ENCODE data around the gene CUL3.

The CUL3 gene

GRCh38 chr2:224561234-224562005 lies 23.7 kb downstream of the CUL3 start:
- no peak overlapping the region for H3K4me3 ChIP-seq (ENCODE audit: low read depth, low read length)
- in situ Hi-C loops (cut with HindIII; ENCODE audit: low sequenced_read_pairs): no loop called here
- TF ChIP-seq, protein P1, sequence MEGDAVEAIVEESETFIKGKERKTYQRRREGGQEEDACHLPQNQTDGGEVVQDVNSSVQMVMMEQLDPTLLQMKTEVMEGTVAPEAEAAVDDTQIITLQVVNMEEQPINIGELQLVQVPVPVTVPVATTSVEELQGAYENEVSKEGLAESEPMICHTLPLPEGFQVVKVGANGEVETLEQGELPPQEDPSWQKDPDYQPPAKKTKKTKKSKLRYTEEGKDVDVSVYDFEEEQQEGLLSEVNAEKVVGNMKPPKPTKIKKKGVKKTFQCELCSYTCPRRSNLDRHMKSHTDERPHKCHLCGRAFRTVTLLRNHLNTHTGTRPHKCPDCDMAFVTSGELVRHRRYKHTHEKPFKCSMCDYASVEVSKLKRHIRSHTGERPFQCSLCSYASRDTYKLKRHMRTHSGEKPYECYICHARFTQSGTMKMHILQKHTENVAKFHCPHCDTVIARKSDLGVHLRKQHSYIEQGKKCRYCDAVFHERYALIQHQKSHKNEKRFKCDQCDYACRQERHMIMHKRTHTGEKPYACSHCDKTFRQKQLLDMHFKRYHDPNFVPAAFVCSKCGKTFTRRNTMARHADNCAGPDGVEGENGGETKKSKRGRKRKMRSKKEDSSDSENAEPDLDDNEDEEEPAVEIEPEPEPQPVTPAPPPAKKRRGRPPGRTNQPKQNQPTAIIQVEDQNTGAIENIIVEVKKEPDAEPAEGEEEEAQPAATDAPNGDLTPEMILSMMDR (IDR thresholded peaks at IDR 0.05; ENCODE audit: low read depth, low read length, missing control alignments): no peak
- no peak for DNase-seq (ENCODE audit: low read depth)

DNA sequence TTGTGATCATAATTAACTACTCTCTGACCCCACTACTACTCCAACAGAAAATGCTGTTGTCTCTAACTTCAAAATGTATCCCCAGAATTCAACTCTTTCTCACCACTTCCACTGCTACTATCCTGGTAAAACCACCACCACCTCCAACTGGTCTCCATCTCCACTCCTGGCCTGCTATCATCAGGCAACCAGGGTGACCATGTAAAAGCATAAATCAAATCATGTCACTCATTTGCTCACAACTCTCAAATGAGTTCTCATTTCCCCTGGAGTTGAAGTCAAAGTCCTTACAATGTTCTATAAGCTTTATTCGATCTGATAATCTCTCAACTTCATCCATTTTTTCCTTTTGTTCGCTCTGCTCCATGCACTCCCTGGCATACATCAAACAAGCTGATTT lies 24.6 kb downstream of the CUL3 start:
- H3K4me3 ChIP-seq (ENCODE audit: low read depth, low read length): no peak overlapping the region
- TF ChIP-seq, protein P1 (IDR thresholded peaks at IDR 0.05; ENCODE audit: low read depth, low read length, missing control alignments): no peak
- DNase-seq (ENCODE audit: low read depth): no peak
- in situ Hi-C loops (cut with HindIII; ENCODE audit: low sequenced_read_pairs): no loop called here

DNA sequence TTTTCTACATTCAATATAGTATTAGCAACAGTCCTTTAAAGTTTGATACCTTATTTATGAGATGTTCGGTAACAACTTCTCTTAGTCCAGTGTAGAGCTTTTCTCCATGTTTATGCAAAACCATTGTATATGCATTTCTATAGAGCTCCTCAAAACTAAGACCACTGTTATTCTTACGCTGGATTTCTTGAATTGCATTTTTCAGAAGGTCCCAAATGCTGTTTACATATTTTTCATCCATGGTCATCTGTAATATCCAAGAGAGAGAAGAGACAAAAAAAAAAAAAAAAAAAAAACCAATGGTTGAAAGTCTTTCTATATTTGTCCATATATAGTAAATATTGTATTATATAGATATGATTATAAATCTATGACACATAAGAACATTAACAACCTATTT lies 27.6 kb downstream of the CUL3 start:
- H3K4me3 ChIP-seq (ENCODE audit: low read depth, low read length): no peak overlapping the region
- no peak for DNase-seq (ENCODE audit: low read depth)
- TF ChIP-seq, protein P1 (IDR thresholded peaks at IDR 0.05; ENCODE audit: low read depth, low read length, missing control alignments): no peak
- in situ Hi-C loops (cut with HindIII; ENCODE audit: low sequenced_read_pairs): no loop called here

DNA sequence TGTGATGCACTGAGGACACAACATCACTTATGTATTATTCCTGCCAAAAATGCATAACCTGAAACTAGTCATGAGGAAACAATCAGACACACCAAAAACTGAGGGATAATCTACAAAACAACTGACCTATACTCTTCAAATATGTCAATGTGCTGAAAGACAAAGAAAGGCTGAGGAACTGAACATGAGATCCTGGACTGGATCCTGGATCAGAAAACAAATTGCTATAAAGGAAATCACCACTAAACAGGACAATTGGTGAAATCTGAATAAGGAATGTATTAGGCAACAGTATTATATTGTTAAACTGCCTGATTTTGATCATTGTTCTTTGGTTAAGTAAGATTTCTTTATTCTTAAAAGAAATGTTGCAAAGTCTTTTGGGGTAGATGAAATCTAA lies 28.8 kb downstream of the CUL3 start:
- H3K4me3 ChIP-seq (ENCODE audit: low read depth, low read length): no peak overlapping the region
- in situ Hi-C loops (cut with HindIII; ENCODE audit: low sequenced_read_pairs): no loop called here
- TF ChIP-seq, protein P1 (IDR thresholded peaks at IDR 0.05; ENCODE audit: low read depth, low read length, missing control alignments): no peak
- DNase-seq (ENCODE audit: low read depth): no peak

GRCh38 chr2:224555823-224556366 lies 29.3 kb downstream of the CUL3 start:
- TF ChIP-seq, protein P1 (IDR thresholded peaks at IDR 0.05; ENCODE audit: low read depth, low read length, missing control alignments): no peak
- in situ Hi-C loops (cut with HindIII; ENCODE audit: low sequenced_read_pairs): no loop called here
- no peak for DNase-seq (ENCODE audit: low read depth)
- no peak overlapping the region for H3K4me3 ChIP-seq (ENCODE audit: low read depth, low read length)

GRCh38 chr2:224552771-224553170 lies 32.4 kb downstream of the CUL3 start:
- DNase-seq (ENCODE audit: low read depth): no peak
- in situ Hi-C loops (cut with HindIII; ENCODE audit: low sequenced_read_pairs): no loop called here
- H3K4me3 ChIP-seq (ENCODE audit: low read depth, low read length): no peak overlapping the region
- TF ChIP-seq, protein P1 (IDR thresholded peaks at IDR 0.05; ENCODE audit: low read depth, low read length, missing control alignments): no peak

Measured in astrocyte of the cerebellum (primary cell).